Measurements from ENCODE around the gene STX1B. TPM values are rescaled to one million over a fixed set of nuclear protein-coding genes. Genes with fewer than 3 reads are reported as not detected.

Gene STX1B
- total RNA-seq, 3 donors from 2014 or later (not counting 1 experiment from before 2014, with no cell fraction given) = 0.14 to 1.6 (median 0.32) TPM

DNA sequence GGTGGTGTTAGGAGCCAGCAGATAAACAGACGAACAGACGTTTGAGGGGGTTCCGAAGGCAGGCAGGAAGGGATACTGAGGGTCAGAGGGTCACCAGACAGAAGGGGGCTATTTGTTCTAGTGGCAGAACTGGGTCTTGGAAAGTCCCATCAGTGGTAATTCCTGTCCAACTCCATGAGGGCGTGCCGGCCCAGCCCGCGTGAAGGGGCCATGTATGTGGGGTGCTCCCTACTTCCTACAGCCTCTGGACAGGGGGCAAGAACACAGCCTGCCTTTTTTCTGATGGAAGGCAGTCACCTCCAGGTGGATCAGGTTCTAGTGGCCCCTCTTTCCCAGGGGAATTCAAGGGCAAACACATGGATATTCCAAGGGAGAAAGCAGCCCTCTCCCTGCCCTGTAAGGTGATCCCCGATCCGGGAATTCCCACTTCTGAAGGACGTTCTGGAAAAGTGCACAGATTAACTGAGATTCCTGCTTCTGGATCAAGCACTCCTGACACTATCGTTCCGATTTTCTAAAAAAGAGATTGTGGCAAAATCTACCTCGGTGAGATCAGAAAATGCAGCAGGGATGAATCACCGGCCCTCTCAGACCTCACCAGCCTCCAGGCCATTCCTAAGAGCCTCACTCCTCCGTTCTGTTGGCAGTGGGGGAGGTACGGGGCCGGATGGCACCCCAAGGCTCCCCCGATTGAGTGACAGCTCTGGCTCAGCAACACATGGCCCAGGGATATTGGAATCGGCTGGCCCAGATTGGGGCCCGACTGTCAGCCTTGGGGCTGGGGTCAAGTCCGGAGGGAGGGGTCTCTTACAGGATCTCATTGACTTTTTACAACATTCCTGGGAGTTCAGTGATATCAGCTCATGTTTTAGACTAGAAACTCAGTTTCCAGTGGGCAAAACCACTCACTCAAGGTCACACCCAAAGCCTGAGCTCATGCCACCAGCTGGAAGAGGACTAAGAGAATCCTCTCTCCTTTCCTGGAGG, 12.4 kb downstream of the STX1B start:
- DNase-seq (no peak), ATAC-seq (no peak)
- Histone ChIP-seq H3K9me3 (ENCODE audit: control insufficient read depth, insufficient read depth, low read length) (no peaks in the 10 kb centered on the region), H3K27me3 (ENCODE audit: control insufficient read depth, insufficient read depth, low read length) (no peaks in the 10 kb centered on the region), H3K27ac (ENCODE audit: low read length) (no peak overlapping the region), H3K4me3 (ENCODE audit: low read length) (no peak overlapping the region), H3K36me3 (ENCODE audit: control insufficient read depth, insufficient read depth, low read length) (no peaks in the 10 kb centered on the region), H3K4me1 (ENCODE audit: control insufficient read depth, insufficient read depth, low read length) (peaks cover 13% of the 10 kb centered on the region)
- 88% methylated on average over 21 of the region's 21 CpGs for whole genome bisulfite sequencing (ENCODE audit: insufficient coverage)
- H3K27ac Mint-ChIP-seq = no peak overlapping the region
- H3K4me3 Mint-ChIP-seq = peak overlapping the region; percentile 35
- intact Hi-C loops (cut with micrococcal nuclease) = no loop called here
- H3K36me3 Mint-ChIP-seq = no peaks in the 10 kb centered on the region
- no peaks in the 10 kb centered on the region for H3K9me3 Mint-ChIP-seq
- peaks cover 0 to 7% of the 10 kb centered on the region in 2 donors for H3K4me1 Mint-ChIP-seq
- peaks cover 0 to 6% of the 10 kb centered on the region in 2 donors for H3K27me3 Mint-ChIP-seq (ENCODE audit: low read depth in 2 of 2)
- TF ChIP-seq, protein P1, sequence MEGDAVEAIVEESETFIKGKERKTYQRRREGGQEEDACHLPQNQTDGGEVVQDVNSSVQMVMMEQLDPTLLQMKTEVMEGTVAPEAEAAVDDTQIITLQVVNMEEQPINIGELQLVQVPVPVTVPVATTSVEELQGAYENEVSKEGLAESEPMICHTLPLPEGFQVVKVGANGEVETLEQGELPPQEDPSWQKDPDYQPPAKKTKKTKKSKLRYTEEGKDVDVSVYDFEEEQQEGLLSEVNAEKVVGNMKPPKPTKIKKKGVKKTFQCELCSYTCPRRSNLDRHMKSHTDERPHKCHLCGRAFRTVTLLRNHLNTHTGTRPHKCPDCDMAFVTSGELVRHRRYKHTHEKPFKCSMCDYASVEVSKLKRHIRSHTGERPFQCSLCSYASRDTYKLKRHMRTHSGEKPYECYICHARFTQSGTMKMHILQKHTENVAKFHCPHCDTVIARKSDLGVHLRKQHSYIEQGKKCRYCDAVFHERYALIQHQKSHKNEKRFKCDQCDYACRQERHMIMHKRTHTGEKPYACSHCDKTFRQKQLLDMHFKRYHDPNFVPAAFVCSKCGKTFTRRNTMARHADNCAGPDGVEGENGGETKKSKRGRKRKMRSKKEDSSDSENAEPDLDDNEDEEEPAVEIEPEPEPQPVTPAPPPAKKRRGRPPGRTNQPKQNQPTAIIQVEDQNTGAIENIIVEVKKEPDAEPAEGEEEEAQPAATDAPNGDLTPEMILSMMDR (IDR thresholded peaks at IDR 0.05) = no peak

DNA sequence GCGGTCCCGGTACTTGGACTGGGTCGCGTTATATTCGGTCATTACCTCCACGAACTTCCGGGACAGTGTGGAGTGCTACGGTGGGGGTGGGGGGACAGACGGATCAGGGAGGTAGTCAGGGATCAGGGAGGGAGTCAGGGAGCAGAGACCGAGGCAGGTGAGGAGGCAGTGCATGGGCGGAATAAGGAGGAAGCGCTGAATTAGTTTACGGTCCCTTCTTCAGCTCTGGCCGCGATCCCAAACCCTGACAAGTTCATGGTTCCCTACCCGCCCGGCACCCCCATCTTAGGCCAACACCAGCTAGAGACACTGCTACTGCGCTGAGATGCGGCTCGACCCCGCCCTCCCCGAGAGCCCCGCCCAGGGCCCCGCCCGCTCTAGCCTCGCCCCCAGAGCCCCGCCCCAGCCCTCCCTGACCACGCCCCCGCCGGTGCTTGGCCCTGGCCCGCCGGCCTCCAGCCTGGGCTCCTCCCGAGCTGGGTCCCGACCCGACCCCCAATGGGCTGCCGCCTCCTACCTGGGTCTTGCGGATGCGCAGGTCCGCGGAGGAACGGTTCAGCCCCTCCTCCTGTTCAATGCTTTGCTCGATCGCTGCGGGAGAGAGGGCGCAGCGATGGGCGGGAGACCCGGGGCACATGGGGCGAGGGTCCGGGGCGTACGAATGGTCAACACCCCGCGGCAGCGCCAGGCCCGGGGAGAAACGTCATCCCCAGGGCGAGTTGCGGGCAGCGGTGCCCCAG, 13.3 kb downstream of the STX1B start:
- Mint-ChIP-seq H3K27me3 (ENCODE audit: low read depth in 2 of 2) (peaks cover 0 to 9% of the 10 kb centered on the region in 2 donors), H3K9me3 (no peaks in the 10 kb centered on the region), H3K4me3 (peak overlapping the region; percentile 61), H3K36me3 (no peaks in the 10 kb centered on the region), H3K27ac (no peak overlapping the region), H3K4me1 (peaks cover 0 to 10% of the 10 kb centered on the region in 2 donors)
- peaks cover 13% of the 10 kb centered on the region for H3K4me1 ChIP-seq (ENCODE audit: control insufficient read depth, insufficient read depth, low read length)
- intact Hi-C loops (cut with micrococcal nuclease) = no loop called here
- TF ChIP-seq, protein P1 (IDR thresholded peaks at IDR 0.05) = no peak
- H3K9me3 ChIP-seq (ENCODE audit: control insufficient read depth, insufficient read depth, low read length) = no peaks in the 10 kb centered on the region
- peak overlapping the region; percentile 30 for H3K27ac ChIP-seq (ENCODE audit: low read length)
- 4% methylated on average over 60 of the region's 60 CpGs for WGBS (ENCODE audit: insufficient coverage)
- DNase-seq (peak; percentile 47 to 87), ATAC-seq (peak; percentile 96 to 98 (median 97))
- H3K4me3 ChIP-seq (ENCODE audit: low read length) = peak overlapping the region; percentile 38
- H3K27me3 ChIP-seq (ENCODE audit: control insufficient read depth, insufficient read depth, low read length) = no peaks in the 10 kb centered on the region
- no peaks in the 10 kb centered on the region for H3K36me3 ChIP-seq (ENCODE audit: control insufficient read depth, insufficient read depth, low read length)

DNA sequence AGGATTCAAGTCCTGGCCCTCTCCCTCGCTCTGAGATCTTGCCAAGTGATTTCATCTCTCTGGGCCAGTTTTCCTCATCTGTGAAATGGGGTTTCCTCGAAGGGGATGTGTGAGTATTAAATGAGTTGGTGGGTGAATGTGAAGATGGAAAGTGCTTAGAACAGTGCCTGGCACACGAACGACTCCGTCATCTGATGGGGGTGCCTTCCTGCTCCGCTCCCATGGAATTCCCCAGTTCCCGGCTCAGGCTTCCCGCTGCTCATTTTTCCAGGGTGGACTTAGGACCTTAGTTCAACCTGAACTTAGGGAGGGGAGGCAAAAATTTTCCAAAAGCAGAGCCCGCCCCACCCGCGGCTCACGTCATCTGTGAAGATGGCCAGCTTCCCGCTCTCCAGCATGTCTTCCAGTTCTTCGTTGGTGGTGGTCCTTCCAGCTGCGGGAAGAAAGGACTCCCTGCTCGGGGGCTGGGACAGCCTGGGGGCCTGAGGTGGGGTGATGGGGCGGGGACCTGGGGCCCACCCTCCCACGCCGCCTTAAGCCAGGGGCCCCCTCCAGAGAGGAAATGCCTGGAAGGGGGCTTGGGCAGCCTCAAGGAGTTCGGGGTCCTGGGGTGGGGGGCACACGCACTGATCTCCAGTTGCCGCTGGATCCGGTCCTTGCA, 14.0 kb downstream of the STX1B start:
- Mint-ChIP-seq H3K9me3 (no peaks in the 10 kb centered on the region), H3K36me3 (no peaks in the 10 kb centered on the region), H3K27ac (no peak overlapping the region), H3K4me1 (peaks cover 0 to 10% of the 10 kb centered on the region in 2 donors), H3K4me3 (peak overlapping the region; percentile 61), H3K27me3 (ENCODE audit: low read depth in 2 of 2) (peaks cover 0 to 9% of the 10 kb centered on the region in 2 donors)
- Histone ChIP-seq H3K4me3 (ENCODE audit: low read length) (peak overlapping the region; percentile 38), H3K9me3 (ENCODE audit: control insufficient read depth, insufficient read depth, low read length) (no peaks in the 10 kb centered on the region), H3K27ac (ENCODE audit: low read length) (peak overlapping the region; percentile 30), H3K36me3 (ENCODE audit: control insufficient read depth, insufficient read depth, low read length) (no peaks in the 10 kb centered on the region), H3K4me1 (ENCODE audit: control insufficient read depth, insufficient read depth, low read length) (peaks cover 13% of the 10 kb centered on the region), H3K27me3 (ENCODE audit: control insufficient read depth, insufficient read depth, low read length) (no peaks in the 10 kb centered on the region)
- 44% methylated on average over 23 of the region's 23 CpGs for WGBS (ENCODE audit: insufficient coverage)
- no peak for ATAC-seq
- no peak for DNase-seq
- intact Hi-C loops (cut with micrococcal nuclease) = no loop called here
- TF ChIP-seq, protein P1 (IDR thresholded peaks at IDR 0.05) = no peak
